HFF-Myc (cell line): ENCODE results near the gene PAX5.

Experiments
- DNase-seq: peaks from one replicate; pipeline ENCODE4 v3.0.0-alpha.2; 2011; ENCODE audit warnings: low read depth; ENCODE audit errors: extremely low read depth
- H3K4me3 ChIP-seq: replicated peaks from 2 replicates; pipeline ENCODE4 v1.5.1; 2011; ENCODE audit warnings: low read depth, mild to moderate bottlenecking, control low read depth, low read length
- CTCF ChIP-seq: IDR thresholded peaks from 2 replicates; pipeline ENCODE4 v1.5.1; 2012; ENCODE audit warnings: mild to moderate bottlenecking, low read depth, low read length, control low read depth; ENCODE audit errors: missing control alignments

Gene PAX5

GRCh38 chr9:36968574-36969215 lies 65.4 kb downstream of the PAX5 start:
- TF ChIP-seq CTCF, result no peak
- no peak overlapping the region for H3K4me3 ChIP-seq
- DNase-seq, result no peak

GRCh38 chr9:36967997-36968396 lies 66.1 kb downstream of the PAX5 start:
- no peak for TF ChIP-seq CTCF
- no peak overlapping the region for H3K4me3 ChIP-seq
- no peak for DNase-seq

GRCh38 chr9:36966371-36967097 lies 67.5 kb downstream of the PAX5 start:
- no peak for DNase-seq
- TF ChIP-seq CTCF, result no peak
- H3K4me3 ChIP-seq, result no peak overlapping the region

GRCh38 chr9:36964791-36965190 lies 69.3 kb downstream of the PAX5 start:
- TF ChIP-seq CTCF, result no peak
- no peak for DNase-seq
- no peak overlapping the region for H3K4me3 ChIP-seq

- no peak for DNase-seq
- no peak overlapping the region for H3K4me3 ChIP-seq
- no peak for TF ChIP-seq CTCF
These were observed 70.7 kb downstream of the PAX5 start for GRCh38 chr9:36963346-36963745.

- no peak for TF ChIP-seq CTCF
- DNase-seq, result no peak
- H3K4me3 ChIP-seq, result no peak overlapping the region
These were observed 71.4 kb downstream of the PAX5 start for GRCh38 chr9:36962691-36963090.
